Esophagus muscularis mucosa (tissue), 4 donors: ENCODE results near the gene PTOV1.

Experiments used
- EP300 ChIP-seq: sonication (generic); formaldehyde crosslinking; IDR thresholded peaks from one replicate; pipeline ENCODE4 v1.6.1; 2017; ENCODE audit warnings: antibody characterized with exemption
- POLR2A ChIP-seq: fragments of 450-650 bp; IDR thresholded peaks from one replicate; pipeline ENCODE4 v1.6.1; 2017; ENCODE audit warnings: antibody characterized with exemption, moderate library complexity, mild to moderate bottlenecking, low read depth
- POLR2AphosphoS5 ChIP-seq, 2 donors: sonication (generic); formaldehyde crosslinking; IDR thresholded peaks; one replicate each; pipeline ENCODE4 v1.6.1; 2017; ENCODE audit warnings: antibody characterized with exemption in 2 of 2
- TF ChIP-seq, protein P1 (sequence below), 3 experiments: fragments of 200-600 bp in 2 of 3; fragments of 450-650 bp in 1 of 3; sonication (generic) in 2 of 3; IDR thresholded peaks; one replicate each; pipeline ENCODE4 v1.5.1; 2017 to 2019; ENCODE audit warnings: antibody characterized with exemption in 3 of 3, mild to moderate bottlenecking in 2 of 3, moderate library complexity in 1 of 3

DNA sequence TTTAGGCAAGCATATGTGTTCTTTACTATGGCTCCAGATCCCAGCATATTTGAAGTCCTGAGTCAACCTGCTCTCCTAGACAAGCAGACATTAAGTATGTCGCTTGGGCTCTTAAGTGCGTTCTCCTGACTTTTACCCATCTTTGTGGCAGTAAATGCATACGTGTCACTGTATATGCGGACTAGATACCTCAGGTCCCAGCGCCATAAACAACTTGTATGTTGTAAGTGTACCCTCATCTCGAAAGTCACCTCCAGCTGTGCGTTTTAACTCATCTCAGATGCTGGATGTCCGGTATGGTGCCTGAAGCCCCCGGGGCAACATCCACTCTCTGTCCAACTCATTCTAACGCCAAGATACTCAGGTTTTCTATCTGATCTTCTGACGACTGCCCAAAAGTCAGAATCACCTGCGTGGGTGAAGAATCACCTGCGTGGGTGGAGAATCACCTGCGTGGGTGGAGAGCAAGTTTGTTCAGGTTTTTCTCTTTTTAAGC, 1.7 kb downstream of the PTOV1 start:
- no peak for TF ChIP-seq POLR2A
- TF ChIP-seq, protein P1, sequence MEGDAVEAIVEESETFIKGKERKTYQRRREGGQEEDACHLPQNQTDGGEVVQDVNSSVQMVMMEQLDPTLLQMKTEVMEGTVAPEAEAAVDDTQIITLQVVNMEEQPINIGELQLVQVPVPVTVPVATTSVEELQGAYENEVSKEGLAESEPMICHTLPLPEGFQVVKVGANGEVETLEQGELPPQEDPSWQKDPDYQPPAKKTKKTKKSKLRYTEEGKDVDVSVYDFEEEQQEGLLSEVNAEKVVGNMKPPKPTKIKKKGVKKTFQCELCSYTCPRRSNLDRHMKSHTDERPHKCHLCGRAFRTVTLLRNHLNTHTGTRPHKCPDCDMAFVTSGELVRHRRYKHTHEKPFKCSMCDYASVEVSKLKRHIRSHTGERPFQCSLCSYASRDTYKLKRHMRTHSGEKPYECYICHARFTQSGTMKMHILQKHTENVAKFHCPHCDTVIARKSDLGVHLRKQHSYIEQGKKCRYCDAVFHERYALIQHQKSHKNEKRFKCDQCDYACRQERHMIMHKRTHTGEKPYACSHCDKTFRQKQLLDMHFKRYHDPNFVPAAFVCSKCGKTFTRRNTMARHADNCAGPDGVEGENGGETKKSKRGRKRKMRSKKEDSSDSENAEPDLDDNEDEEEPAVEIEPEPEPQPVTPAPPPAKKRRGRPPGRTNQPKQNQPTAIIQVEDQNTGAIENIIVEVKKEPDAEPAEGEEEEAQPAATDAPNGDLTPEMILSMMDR (IDR thresholded peaks at IDR 0.05) = no peak
- TF ChIP-seq POLR2AphosphoS5 (IDR thresholded peaks at IDR 0.05) = no peak
- no peak for TF ChIP-seq EP300
